ENCODE data around the gene TMEM63A.
"Not testable (repeated sequence)": the region's sequence is repeated elsewhere in the genome, so short reads cannot be mapped to it uniquely, and the experiment has no call there.

The TMEM63A gene

DNA sequence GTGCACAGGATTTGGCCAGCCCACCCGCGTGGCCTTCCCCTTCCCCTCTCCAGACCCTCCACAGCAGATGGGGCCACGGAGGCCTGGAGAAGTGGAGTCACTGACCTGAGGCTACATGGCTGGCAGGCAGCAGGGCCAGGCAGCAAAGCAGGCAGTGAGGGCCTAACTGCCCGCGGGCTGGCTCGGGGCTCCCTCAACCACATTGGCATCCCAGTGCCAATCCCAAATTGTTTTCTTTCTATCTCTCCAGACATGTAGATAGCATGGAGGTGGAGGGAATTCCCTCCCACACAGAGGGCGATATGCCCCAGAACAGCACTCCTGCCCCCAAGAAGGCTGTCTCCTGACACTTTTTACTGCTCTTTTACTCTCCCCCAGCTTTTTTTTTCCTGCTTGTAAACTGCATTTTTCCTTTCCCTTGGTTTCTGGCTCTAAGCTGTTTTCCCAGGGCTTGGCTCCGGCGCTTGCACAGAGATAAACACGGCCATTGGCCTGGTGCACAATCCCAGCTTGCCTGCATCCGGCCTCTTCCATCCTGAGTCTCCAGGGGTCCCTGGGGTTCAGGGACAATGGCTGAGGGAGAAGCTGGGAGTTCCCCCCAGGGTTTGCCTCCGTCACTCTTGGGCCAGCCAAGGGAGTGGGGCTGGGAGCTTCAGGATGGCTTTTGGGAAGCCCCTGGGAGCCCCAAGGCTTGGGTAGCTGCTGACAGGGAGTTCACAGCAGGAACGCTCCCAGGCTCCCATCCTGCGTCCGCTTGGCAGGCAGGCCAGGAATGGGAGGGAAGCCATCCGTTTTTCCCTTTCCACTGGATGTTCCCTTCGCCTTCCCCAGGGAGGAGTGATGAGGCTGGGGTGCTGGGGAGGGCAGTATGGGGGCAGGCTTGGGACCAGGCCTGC lies 65.3 kb downstream of the TMEM63A start:
- DNase-seq = no peak

DNA sequence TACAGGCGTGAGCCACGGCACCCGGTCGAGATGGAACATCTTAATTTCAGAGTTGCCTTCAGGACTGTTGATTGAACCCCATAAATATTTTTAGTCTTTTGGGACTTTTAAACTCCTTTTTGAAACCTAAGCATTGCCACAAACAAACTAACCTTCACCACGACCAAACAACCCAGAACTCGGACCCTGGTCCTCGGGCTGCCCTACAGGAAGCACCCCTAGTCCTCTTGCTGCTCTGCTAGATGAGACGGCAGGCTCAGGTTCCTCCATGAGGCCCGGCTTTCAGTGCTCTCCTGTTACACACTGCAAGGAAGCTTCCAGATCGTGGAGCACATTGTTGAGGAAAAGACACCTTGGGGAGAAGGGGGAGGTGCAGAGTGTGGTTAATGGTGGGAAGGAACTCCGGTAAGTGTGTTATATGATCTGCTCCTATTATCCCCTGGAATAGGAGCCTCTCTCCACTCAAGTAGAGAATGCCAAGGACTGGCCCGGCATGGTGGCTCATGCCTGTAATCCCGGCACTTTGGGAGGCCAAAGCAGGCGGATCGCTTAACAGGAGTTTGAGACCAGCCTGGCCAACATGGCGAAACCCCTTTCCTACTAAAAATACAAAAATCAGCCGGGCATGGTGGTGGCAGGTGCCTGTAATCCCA lies 66.5 kb downstream of the TMEM63A start:
- DNase-seq = no peak

DNA sequence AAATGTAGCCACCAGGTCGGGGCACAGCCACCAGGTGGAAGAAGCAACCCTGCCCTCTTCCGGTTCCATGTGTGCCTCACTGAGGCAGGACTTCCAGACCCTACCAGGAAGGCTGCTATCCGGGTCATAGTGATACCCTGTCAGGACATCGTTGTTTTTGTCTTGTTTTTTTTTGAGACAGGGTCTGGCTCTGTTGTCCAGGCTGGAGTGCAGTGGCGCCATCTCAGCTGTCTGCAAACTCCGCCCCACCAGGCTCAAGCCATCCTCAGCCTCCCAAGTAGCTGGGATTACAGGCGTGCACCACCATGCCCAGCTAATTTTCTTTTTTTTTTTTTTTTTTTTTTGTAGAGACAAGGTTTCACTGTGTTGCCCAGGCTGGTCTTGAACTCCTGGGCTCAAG lies 67.1 kb downstream of the TMEM63A start:
- not testable (repeated sequence) for DNase-seq

DNA sequence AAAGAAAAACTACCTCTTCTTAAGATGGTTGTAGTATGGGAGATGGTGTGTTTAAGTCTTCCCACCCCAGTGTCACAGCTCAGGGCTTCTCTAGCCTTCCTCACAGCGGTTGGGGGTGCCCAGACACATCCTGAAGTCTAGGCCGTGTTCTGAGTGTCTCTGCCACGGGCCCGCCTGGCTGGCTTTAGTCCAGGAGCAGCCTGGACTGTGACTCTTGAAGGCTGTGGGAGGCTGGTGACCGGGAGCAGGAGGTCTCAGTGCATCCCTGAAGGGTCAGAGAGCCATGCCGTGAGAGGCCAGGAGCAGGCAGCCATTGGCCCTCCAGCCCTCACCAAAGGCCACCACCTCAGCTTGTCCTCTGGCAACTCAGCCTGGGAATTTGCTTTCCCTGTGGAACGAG lies 67.8 kb downstream of the TMEM63A start:
- no peak for DNase-seq

DNA sequence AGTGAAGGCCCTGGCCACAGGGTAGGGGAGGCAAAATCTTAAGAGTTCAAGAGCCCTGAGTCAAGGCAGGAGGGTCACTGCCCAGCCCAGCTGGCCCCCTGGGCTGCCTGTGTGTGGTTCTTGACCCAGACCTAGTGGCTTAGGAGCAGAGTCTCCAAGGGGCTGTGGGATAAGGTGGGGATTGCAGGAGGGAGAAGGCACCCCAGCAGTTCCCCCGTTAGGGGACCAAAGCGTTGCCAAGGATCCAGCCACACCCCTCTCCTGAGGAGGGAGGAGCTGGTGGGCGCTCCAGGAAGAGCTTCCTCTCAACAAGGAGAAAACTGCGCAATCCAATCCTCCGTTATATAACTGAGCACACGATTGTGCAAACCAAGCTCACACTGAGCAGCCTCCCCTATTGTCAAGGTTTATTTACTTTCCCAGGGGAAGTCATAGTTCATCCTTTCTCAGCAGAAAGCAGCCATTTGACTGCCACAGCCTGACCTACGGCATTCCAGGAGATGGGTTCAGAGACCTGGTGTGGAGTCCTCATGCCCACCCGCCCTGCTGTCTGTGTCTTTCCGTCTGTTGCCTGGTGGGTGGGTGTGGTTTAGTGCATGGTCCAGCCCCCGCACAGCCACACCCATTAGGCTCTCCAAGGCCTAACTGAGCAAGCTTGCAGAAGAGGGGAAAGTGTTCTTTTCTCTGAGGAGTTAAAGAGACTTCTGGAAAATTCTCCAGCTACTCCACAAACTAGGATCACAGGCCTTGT lies 68.8 kb downstream of the TMEM63A start:
- DNase-seq = no peak

DNA sequence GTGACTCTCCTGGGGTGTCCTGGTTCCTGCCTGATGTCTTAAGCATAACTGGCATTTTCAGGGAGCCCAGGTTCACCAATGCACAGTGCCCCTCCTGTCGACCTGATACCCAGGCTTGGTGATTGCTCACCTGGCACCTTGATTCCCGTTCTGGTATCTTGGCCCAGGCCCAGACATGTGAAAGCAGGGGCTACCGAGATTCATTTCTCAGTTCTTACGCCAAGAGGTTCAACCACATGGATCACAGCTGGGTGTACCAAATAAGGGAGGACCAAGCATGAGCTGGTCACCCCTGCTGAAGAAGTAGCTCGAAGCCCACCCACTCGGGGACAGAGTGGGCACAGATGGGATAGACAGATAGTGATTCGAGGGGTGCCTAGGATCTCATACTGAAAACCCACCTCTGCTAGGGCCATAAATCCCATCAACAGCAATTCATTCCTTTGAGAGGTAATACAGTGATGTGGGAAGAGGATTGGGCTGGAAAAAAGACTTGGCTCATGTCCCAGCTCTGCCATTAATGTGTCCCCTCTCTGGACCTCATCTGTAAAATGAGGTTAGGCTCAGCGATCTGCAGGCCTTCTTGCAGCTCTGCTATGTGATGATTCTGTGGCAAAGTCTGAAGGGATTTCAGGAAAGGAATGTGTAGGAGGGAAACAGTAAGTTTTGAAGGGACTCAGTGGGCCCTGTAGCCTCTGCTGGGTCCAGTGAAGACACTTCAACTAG lies 69.5 kb downstream of the TMEM63A start:
- peak; percentile 38 for DNase-seq

DNA sequence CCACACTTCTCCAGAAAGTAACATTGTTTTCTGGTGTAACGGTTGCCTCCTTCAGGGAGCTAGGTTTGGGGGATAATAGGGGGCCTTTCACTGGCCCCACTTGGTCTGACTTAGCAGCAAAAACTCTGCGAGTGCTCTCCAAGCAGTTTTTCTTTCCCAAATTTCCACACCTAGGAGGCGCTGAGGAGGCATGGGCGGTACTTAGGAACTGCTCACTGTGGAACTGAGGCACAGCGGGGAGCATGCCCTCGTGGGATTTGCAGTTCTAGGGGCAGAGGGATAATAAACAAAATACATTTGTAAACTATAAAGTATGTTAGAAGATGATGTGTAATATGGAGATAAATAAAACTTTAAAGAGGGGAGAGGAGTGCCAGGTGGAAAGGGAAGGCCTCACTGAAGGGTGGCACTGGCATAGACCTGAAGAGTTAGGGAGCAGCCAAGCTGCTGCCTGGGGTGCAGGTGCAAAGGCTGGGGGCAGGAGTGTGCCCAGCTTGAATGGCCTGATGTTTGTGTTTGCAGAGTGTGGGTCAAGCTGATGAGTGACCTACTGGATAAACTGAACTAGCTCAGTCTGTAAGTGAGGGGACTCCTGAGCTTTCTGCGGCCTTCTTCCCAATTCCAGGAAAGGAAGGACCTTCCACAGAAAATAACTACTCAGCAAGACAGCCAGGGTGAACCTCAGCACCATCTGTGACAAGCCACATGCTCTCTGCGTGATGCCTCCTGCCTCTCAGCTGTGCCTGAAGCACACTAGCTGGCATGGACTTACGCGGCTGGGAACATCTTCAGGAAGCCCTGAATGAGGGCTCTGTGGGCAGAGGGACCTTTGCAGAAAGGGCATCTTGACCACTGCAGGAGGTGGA lies 70.3 kb downstream of the TMEM63A start:
- DNase-seq = peak; percentile 58

DNA sequence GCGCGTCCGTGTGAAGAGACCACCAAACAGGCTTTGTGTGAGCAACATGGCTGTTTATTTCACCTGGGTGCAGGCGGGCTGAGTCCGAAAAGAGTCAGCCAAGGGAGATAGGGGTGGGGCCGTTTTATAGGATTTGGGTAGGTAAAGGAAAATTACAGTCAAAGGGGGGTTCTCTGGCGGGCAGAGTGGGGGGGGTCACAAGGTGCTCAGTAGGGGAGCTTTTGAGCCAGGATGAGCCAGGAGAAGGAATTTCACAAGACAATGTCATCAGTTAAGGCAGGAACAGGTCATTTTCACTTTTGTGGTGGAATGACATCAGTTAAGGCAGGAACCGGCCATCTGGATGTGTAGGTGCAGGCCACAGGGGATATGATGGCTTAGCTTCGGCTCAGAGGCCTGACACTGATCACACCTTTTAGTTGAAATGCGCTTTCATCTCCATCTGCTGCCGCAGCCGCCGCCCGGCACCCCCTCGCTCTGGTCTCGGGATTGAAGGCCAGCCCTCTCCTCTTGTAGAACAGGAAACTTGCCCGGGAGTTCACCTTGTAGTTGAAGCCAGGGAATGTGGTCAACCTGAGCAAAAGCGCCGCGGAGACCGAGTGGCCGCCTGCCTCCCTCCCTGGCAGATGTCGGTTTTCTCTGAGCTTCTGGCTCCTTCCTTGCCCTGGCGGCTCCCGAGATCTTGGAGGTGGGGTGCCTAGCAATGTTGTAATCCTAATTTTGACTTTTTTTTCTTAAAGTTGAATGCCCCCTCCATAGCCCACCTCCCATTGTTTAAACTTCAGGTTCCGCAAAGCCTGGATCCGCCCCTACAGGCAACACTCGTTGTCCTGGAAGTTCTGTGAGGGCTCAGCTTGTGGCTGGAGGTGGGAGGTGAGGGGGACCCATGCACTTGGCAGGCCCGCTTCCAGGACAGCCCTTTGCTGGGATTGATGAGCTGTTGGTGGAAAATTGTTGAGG lies 71.3 kb downstream of the TMEM63A start:
- DNase-seq = peak; percentile 54

DNA sequence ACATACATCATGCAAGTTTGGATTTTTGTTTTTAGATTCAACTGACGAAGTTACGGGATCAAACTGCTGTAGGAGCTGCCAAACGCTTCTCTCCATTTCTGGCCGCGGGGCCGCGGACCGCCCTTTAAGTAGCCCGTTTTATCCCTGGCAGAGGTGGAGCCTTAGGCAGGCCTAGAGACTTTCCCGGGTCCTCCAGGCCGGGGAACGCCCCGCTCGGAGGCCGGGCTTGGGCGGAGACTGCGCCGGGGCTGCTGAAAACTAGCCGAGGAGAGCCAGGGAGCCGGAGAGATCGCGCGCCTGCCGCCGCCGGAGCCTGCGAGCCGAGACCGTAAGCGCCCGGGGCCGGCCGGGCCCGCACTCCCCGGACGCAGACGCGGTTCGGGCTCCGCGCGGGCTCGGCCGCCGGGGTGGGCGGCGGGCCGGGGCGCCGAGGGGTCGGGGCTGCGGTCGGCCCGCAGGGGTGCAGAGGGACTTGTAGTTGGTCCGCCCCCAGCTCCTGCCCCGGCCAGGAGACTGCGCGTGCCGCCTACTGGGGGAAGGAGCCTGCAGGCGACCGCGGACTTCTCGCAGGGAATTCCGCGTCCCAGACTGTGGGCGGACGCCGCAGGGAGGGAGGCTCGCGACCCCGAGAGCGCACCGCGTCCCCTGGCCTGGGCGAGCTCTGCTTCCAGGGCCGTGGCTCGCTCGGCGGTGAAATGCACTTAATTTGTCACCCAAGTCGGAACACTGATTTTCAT lies 72.2 kb downstream of the TMEM63A start, which contains the start of gene EPHX1:
Gene EPHX1 (plus strand): TSS at position 283 of the 737 bp plus-strand sequence. CDS start 18,606 bp downstream, outside the sequence.
- peak; percentile 92 for DNase-seq

DNA sequence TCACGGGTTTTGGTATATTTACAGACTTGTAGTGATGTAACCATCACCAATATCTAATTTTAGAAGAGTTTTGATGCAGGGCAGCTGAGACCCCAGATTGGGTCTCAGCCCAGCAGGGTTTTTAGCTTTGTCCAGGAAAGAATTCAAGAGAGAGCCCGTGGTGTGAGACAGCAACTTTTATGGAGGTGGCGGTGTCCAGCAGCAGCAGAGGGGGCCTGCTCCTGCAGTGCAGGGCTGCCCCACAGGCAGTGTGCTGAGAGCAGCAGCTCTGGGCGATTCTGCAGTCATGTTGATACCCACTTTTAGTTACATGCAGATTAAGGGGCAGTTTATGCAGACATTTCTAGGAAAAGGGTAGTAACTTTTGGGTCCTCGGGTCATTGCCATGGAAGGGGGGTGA lies 74.0 kb downstream of the TMEM63A start:
- no peak for DNase-seq

DNA sequence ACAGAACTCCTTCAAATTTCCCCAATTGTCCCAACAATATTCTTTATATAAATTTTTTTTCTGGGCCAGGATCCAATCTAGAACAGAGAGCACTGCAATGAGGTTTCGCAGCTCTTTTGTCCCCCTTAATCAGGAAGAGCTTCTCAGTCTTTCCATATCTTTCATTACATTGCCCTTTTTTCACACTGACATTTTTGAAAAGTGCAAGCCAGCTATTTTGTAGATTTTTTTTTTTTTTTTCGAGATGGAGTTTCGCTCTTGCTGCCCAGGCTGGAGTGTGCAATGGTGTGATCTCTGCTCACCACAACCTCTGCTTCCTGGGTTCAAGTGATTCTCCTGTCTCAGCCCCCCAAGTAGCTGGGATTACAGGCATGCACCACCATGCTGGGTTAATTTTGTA lies 75.4 kb downstream of the TMEM63A start:
- not testable (repeated sequence) for DNase-seq

DNA sequence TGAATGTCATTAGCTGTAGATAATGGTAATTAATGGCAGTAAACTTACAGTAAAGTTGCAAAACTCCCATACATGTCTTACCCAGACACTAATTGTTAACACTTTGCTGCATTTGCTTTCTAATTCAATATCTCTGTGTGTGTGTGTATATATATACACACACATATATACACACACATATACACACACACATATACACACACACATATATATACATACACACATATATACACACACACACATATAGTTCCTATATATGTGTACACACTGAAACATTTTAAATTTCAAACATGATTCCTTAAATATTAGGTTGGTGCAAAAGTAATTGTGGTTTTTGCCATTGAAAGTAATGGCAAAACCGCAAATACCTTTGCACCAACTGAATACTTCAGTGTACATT lies 75.9 kb downstream of the TMEM63A start:
- no peak for DNase-seq

DNA sequence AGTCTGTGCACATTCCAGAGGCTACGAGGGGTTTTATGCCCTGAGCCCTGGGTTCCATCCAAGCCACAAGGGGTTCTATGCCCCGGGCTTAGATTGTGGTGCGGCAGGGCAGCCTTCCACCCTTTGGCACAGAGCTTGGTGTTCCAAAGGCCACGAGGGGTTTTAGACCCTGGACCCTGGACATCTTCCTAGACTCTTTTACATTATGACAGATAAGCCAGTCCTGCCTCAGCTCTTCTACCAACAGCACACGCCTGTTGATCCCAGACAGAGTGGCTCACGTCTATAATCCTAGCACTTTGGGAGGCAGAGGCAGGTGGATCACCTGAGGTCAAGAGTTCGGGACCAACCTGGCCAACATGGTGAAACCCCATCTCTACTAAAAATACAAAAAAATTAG lies 81.0 kb downstream of the TMEM63A start:
- not testable (repeated sequence) for DNase-seq

DNA sequence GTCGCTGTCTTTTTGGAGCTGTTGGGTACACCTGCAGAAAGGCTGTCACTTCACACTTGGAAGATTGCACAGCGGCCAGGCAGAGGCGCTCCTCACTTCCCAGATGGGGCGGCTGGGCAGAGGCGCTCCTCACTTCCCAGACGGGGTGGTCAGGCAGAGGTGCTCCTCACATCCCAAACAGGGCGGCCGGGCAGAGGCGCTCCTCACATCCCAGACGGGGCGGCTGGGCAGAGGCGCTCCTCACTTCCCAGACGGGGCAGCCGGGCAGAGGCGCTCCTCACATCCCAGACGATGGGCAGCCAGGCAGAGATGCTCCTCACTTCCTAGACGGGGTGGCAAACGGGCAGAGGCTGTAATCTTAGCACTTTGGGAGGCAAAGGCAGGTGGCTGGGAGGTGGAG lies 86.1 kb downstream of the TMEM63A start:
- not testable (repeated sequence) for DNase-seq

Data from RPMI8226 (cell line).